K562 (cell line): ENCODE results near the gene SPEG.

Experiments used
- JUNB ChIP-seq: fragments of 450-650 bp; formaldehyde crosslinking; conservative IDR thresholded peaks from 2 replicates; pipeline ENCODE4 v1.4.0; 2020; ENCODE audit warnings: mild to moderate bottlenecking
- KLF16 ChIP-seq: IDR thresholded peaks from 2 replicates; pipeline ENCODE4 v1.6.1; 2016; ENCODE audit warnings: antibody characterized with exemption
- SAFB2 ChIP-seq: fragments of 200-400 bp; formaldehyde crosslinking; IDR thresholded peaks from 2 replicates; pipeline ENCODE4 v1.6.1; 2018; ENCODE audit warnings: borderline replicate concordance, low read length, low read depth, moderate library complexity; ENCODE audit not compliant: severe bottlenecking
- ZNF431 ChIP-seq: sonication (generic); formaldehyde crosslinking; IDR thresholded peaks from 2 replicates; pipeline ENCODE4 v1.8.0; 2022; ENCODE audit warnings: mild to moderate bottlenecking, missing genetic modification reagents
- TF ChIP-seq, protein P1 (sequence below), 3 experiments: IDR thresholded peaks in 2 of 3; conservative IDR thresholded peaks in 1 of 3; 2 replicates each; pipeline ENCODE4 v1.5.1; 2011 to 2012; ENCODE audit warnings: low read length in 3 of 3, mild to moderate bottlenecking in 3 of 3, control low read depth in 2 of 3, improper control_type of control experiment in 1 of 3, inconsistent platforms in 1 of 3, low read depth in 1 of 3, mixed read lengths in 1 of 3, moderate library complexity in 1 of 3; ENCODE audit not compliant: insufficient read depth in 2 of 3

- TF ChIP-seq ZNF431 (CRISPR knock-in tag) (no peak), KLF16 (no peak), SAFB2 (no peak), JUNB (CRISPR knock-in tag) (no peak)
- TF ChIP-seq, protein P1, sequence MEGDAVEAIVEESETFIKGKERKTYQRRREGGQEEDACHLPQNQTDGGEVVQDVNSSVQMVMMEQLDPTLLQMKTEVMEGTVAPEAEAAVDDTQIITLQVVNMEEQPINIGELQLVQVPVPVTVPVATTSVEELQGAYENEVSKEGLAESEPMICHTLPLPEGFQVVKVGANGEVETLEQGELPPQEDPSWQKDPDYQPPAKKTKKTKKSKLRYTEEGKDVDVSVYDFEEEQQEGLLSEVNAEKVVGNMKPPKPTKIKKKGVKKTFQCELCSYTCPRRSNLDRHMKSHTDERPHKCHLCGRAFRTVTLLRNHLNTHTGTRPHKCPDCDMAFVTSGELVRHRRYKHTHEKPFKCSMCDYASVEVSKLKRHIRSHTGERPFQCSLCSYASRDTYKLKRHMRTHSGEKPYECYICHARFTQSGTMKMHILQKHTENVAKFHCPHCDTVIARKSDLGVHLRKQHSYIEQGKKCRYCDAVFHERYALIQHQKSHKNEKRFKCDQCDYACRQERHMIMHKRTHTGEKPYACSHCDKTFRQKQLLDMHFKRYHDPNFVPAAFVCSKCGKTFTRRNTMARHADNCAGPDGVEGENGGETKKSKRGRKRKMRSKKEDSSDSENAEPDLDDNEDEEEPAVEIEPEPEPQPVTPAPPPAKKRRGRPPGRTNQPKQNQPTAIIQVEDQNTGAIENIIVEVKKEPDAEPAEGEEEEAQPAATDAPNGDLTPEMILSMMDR (IDR thresholded peaks at IDR 0.05 in 2 of 3, conservative IDR thresholded peaks at IDR 0.05 in 1 of 3; ENCODE audit: insufficient read depth in 2 of 3, low read depth in 1 of 3, low read length in 3 of 3) = no peak
These were observed 42.5 kb downstream of the SPEG start for GRCh38 chr2:219477179-219477578.
